Loucy (cell line): ENCODE results near the gene PKD1.
"Not testable (repeated sequence)": the region's sequence is repeated elsewhere in the genome, so short reads cannot be mapped to it uniquely, and the experiment has no call there.

Source experiments
- H2AFZ ChIP-seq: fragments of 200-600 bp; sonication (generic); 2 replicates; pipeline ENCODE4 v1.6.0; 2016; ENCODE audit warnings: antibody characterized with exemption, mild to moderate bottlenecking, low read length, moderate library complexity
- H3F3A ChIP-seq: fragments of 200-600 bp; 2 replicates; pipeline ENCODE4 v1.6.0; 2016; ENCODE audit warnings: antibody characterized with exemption, low read depth, mild to moderate bottlenecking
- H3K27me3 ChIP-seq: fragments of 200-600 bp; sonication (generic); 2 replicates; pipeline ENCODE4 v1.6.1; 2014; ENCODE audit warnings: low read length, mild to moderate bottlenecking; ENCODE audit not compliant: insufficient read depth, poor library complexity, severe bottlenecking
- H3K36me3 ChIP-seq: fragments of 200-600 bp; sonication (generic); 2 replicates; pipeline ENCODE4 v1.6.1; 2016; ENCODE audit warnings: low read length; ENCODE audit not compliant: insufficient read depth
- H3K4me1 ChIP-seq: fragments of 200-600 bp; sonication (generic); 2 replicates; pipeline ENCODE4 v1.5.1; 2014; ENCODE audit warnings: low read length, mild to moderate bottlenecking; ENCODE audit not compliant: insufficient read depth, poor library complexity, severe bottlenecking
- H3K4me2 ChIP-seq: fragments of 200-600 bp; sonication (generic); 2 replicates; pipeline ENCODE4 v1.6.0; 2014; ENCODE audit warnings: antibody characterized with exemption, low read length, low read depth, mild to moderate bottlenecking; ENCODE audit not compliant: poor library complexity, severe bottlenecking
- H3K4me3 ChIP-seq: fragments of 200-600 bp; sonication (generic); 2 replicates; pipeline ENCODE4 v1.5.1; 2014; ENCODE audit warnings: low read length, mild to moderate bottlenecking, mixed read lengths; ENCODE audit not compliant: poor library complexity, severe bottlenecking
- H3K79me2 ChIP-seq: fragments of 200-600 bp; sonication (generic); 2 replicates; pipeline ENCODE4 v1.6.1; 2014; ENCODE audit warnings: low read length; ENCODE audit not compliant: insufficient read depth
- H3K9ac ChIP-seq: fragments of 200-600 bp; sonication (generic); 2 replicates; pipeline ENCODE4 v1.6.0; 2014; ENCODE audit warnings: mild to moderate bottlenecking, low read depth, low read length, moderate library complexity; ENCODE audit not compliant: poor library complexity, severe bottlenecking
- H3K9me2 ChIP-seq: fragments of 200-600 bp; sonication (generic); replicated peaks from 2 replicates; pipeline ENCODE4 v1.6.1; 2016; ENCODE audit warnings: low read depth, low read length, mixed read lengths
- H3K9me3 ChIP-seq: fragments of 200-600 bp; sonication (generic); 2 replicates; pipeline ENCODE4 v1.6.1; 2014; ENCODE audit warnings: mild to moderate bottlenecking, antibody characterized with exemption, low read length, low read depth; ENCODE audit not compliant: insufficient read depth
- H4K20me1 ChIP-seq: fragments of 200-600 bp; sonication (generic); 2 replicates; pipeline ENCODE4 v1.6.0; 2014; ENCODE audit warnings: antibody characterized with exemption, low read length, mild to moderate bottlenecking; ENCODE audit not compliant: insufficient read depth, poor library complexity, severe bottlenecking

Gene PKD1

GRCh38 chr16:2110332-2111008, 25.2 kb downstream of the PKD1 start:
- not testable (repeated sequence) for H3K27me3 ChIP-seq, H3K9me2 ChIP-seq, H3K79me2 ChIP-seq, H3K9ac ChIP-seq, H4K20me1 ChIP-seq, H3K9me3 ChIP-seq, H2AFZ ChIP-seq, H3K4me1 ChIP-seq, H3K4me3 ChIP-seq, H3K36me3 ChIP-seq, H3F3A ChIP-seq, H3K4me2 ChIP-seq

- not testable (repeated sequence) for H3K9ac ChIP-seq, H3K79me2 ChIP-seq, H3K4me2 ChIP-seq, H3K9me2 ChIP-seq, H2AFZ ChIP-seq, H3K4me3 ChIP-seq, H3K36me3 ChIP-seq, H4K20me1 ChIP-seq, H3K4me1 ChIP-seq, H3F3A ChIP-seq, H3K9me3 ChIP-seq, H3K27me3 ChIP-seq
These were observed 25.8 kb downstream of the PKD1 start for GRCh38 chr16:2109872-2110271.

- not testable (repeated sequence) for H3K36me3 ChIP-seq, H3K9me3 ChIP-seq, H3K9ac ChIP-seq, H3K9me2 ChIP-seq, H3K4me2 ChIP-seq, H3K4me3 ChIP-seq, H3K4me1 ChIP-seq, H2AFZ ChIP-seq, H3K79me2 ChIP-seq, H4K20me1 ChIP-seq, H3F3A ChIP-seq, H3K27me3 ChIP-seq
These were observed 26.5 kb downstream of the PKD1 start for GRCh38 chr16:2109271-2109580.

- not testable (repeated sequence) for H3K27me3 ChIP-seq, H2AFZ ChIP-seq, H4K20me1 ChIP-seq, H3K4me2 ChIP-seq, H3K36me3 ChIP-seq, H3F3A ChIP-seq, H3K79me2 ChIP-seq, H3K4me3 ChIP-seq, H3K9me2 ChIP-seq, H3K9me3 ChIP-seq, H3K9ac ChIP-seq, H3K4me1 ChIP-seq
These were observed 27.0 kb downstream of the PKD1 start for GRCh38 chr16:2108446-2109270.

- H3K4me2 ChIP-seq, H3K9me3 ChIP-seq, H3K9me2 ChIP-seq, H3K9ac ChIP-seq, H3K4me3 ChIP-seq, H3K36me3 ChIP-seq, H4K20me1 ChIP-seq, H3K79me2 ChIP-seq, H3F3A ChIP-seq, H3K4me1 ChIP-seq, H3K27me3 ChIP-seq, H2AFZ ChIP-seq: not testable (repeated sequence)
These were observed 27.9 kb downstream of the PKD1 start for GRCh38 chr16:2107791-2108125.

GRCh38 chr16:2107121-2107790, 28.4 kb downstream of the PKD1 start:
- H3K79me2 ChIP-seq, H3K9me2 ChIP-seq, H4K20me1 ChIP-seq, H3K4me1 ChIP-seq, H3K27me3 ChIP-seq, H2AFZ ChIP-seq, H3K4me3 ChIP-seq, H3K36me3 ChIP-seq, H3K4me2 ChIP-seq, H3K9ac ChIP-seq, H3K9me3 ChIP-seq, H3F3A ChIP-seq: not testable (repeated sequence)

DNA sequence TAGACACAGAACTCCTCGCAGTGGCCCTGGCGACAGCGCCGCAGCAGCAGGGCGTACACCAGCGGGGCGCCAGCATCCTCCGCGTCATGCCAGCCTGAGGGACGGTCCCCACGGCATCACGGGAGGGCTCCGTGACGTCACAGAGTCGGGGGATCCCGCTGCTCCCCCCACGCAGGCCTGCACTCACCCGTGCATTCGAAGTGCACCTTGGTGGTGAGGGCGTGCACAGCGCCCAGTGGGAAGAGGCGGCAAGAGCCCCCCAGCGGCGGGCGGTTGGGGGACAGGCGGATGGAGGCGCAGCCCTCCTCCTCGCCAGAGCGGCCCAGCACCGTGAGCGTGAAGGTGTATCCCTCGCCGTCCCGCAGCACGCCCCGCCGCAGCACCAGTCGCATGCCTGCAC, 29.5 kb downstream of the PKD1 start:
- not testable (repeated sequence) for H2AFZ ChIP-seq, H3K4me3 ChIP-seq, H3K36me3 ChIP-seq, H3K79me2 ChIP-seq, H4K20me1 ChIP-seq, H3K9me3 ChIP-seq, H3K4me2 ChIP-seq, H3K27me3 ChIP-seq, H3K9me2 ChIP-seq, H3K9ac ChIP-seq, H3F3A ChIP-seq, H3K4me1 ChIP-seq
